Measurements from ENCODE around the gene PCDH7. TPM values are rescaled to one million over a fixed set of nuclear protein-coding genes. Genes with fewer than 3 reads are reported as not detected.

The PCDH7 gene
- total RNA-seq, 2 donors from 2014 or later: 90.8 to 102 TPM

DNA sequence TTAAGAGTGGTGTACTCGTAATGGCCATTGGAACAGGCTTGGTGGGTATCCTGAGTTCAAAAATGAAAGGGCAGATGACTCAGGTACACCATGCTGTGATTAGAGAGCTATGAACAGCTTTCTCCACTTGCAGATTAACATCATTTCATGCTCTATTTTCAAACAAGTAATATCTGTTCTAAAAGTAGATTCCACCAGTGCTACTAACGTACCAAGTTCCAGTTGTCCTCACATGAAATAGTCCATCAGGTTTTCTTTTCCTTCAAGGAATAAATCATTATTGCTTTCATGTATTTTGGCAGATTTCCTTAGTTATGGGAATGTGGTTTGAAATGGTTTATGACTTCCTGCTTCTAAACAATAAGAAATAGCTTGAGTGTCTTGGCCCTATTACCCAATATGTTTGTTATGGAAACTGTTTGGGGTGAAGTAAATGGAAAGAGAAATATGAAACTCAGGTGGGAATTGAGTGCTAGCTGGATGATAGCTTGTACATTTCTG is 49.9 kb downstream of the PCDH7 start:
- DNase-seq: no peak
- Mint-ChIP-seq H3K36me3 (ENCODE audit: low read depth) (peaks cover 3% of the 10 kb centered on the region), H3K27me3 (ENCODE audit: insufficient read depth) (no peaks in the 10 kb centered on the region), H3K4me3 (no peak overlapping the region), H3K27ac (no peak overlapping the region), H3K4me1 (peaks cover 32% of the 10 kb centered on the region), H3K9me3 (no peaks in the 10 kb centered on the region)
- no peak overlapping the region for H3K4me3 ChIP-seq (ENCODE audit: low read length)
- no peak overlapping the region for H3K9ac ChIP-seq (ENCODE audit: extremely low read depth, low read length, poor library complexity, severe bottlenecking)
- no peaks in the 10 kb centered on the region for H3K27me3 ChIP-seq (ENCODE audit: control insufficient read depth, insufficient read depth, low read length, poor library complexity, severe bottlenecking)
- H3K4me1 ChIP-seq (ENCODE audit: control insufficient read depth, insufficient read depth, low read length): peaks cover 15% of the 10 kb centered on the region
- TF ChIP-seq, protein P1, sequence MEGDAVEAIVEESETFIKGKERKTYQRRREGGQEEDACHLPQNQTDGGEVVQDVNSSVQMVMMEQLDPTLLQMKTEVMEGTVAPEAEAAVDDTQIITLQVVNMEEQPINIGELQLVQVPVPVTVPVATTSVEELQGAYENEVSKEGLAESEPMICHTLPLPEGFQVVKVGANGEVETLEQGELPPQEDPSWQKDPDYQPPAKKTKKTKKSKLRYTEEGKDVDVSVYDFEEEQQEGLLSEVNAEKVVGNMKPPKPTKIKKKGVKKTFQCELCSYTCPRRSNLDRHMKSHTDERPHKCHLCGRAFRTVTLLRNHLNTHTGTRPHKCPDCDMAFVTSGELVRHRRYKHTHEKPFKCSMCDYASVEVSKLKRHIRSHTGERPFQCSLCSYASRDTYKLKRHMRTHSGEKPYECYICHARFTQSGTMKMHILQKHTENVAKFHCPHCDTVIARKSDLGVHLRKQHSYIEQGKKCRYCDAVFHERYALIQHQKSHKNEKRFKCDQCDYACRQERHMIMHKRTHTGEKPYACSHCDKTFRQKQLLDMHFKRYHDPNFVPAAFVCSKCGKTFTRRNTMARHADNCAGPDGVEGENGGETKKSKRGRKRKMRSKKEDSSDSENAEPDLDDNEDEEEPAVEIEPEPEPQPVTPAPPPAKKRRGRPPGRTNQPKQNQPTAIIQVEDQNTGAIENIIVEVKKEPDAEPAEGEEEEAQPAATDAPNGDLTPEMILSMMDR (conservative IDR thresholded peaks at IDR 0.05): no peak
- H3K36me3 ChIP-seq (ENCODE audit: control insufficient read depth, insufficient read depth, low read length): peaks cover 3% of the 10 kb centered on the region
- H3K9me3 ChIP-seq (ENCODE audit: control insufficient read depth, low read length): no peaks in the 10 kb centered on the region
- WGBS, 2 experiments (ENCODE audit: insufficient coverage in 1 of 2, insufficient read length in 1 of 2): 96 to 100% methylated on average over 2 of the region's 2 CpGs
- no peak overlapping the region for H3K27ac ChIP-seq (ENCODE audit: low read depth, low read length)

DNA sequence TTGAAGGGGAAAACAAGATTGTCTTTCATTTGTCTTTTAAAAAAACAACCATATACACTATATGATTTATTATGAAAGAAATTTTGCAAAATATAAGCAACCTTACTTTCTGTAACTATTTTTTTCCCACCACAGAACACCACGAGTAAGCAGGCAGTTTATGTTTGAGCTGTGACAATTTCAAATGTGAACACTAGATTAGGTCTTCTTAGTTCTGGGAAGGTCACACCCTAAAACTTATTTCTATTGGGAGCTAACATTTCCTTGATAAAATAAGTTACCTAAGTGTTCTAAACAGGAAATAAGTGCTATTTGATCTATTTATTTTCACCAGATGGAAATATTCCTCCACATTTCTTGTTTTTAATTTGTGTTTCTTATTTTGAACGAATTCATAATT is 50.6 kb downstream of the PCDH7 start:
- Mint-ChIP-seq H3K9me3 (no peaks in the 10 kb centered on the region), H3K4me3 (no peak overlapping the region), H3K27me3 (ENCODE audit: insufficient read depth) (no peaks in the 10 kb centered on the region), H3K27ac (no peak overlapping the region), H3K4me1 (peaks cover 25% of the 10 kb centered on the region), H3K36me3 (ENCODE audit: low read depth) (peaks cover 8% of the 10 kb centered on the region)
- Histone ChIP-seq H3K27ac (ENCODE audit: low read depth, low read length) (no peak overlapping the region), H3K4me3 (ENCODE audit: low read length) (no peak overlapping the region), H3K4me1 (ENCODE audit: control insufficient read depth, insufficient read depth, low read length) (peaks cover 15% of the 10 kb centered on the region), H3K27me3 (ENCODE audit: control insufficient read depth, insufficient read depth, low read length, poor library complexity, severe bottlenecking) (no peaks in the 10 kb centered on the region), H3K9me3 (ENCODE audit: control insufficient read depth, low read length) (no peaks in the 10 kb centered on the region), H3K36me3 (ENCODE audit: control insufficient read depth, insufficient read depth, low read length) (peaks cover 3% of the 10 kb centered on the region), H3K9ac (ENCODE audit: extremely low read depth, low read length, poor library complexity, severe bottlenecking) (no peak overlapping the region)
- TF ChIP-seq, protein P1 (conservative IDR thresholded peaks at IDR 0.05): no peak
- DNase-seq: no peak
- WGBS, 2 experiments (ENCODE audit: insufficient coverage in 1 of 2, insufficient read length in 1 of 2): 71 to 93% methylated on average over 1 of the region's 2 CpGs

DNA sequence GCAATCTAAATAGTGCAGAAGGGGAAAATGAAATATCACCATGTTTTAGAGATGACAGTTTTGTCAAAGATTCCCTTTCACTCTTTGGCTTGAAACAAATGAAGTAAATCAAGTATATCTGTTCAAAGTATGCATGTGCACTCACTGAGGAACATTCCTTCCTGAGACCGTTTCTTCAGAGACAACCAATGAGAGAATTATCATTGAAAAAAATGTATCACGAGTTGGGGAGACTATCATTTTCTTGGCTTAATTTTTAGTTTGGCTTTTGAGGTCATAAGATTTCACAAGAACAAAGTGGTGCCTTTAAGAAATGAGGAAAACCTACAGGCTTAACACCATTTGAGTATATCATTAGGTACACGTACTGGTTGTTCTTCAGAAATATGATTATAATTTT is 56.3 kb downstream of the PCDH7 start:
- Histone ChIP-seq H3K4me3 (ENCODE audit: low read length) (no peak overlapping the region), H3K4me1 (ENCODE audit: control insufficient read depth, insufficient read depth, low read length) (peaks cover 3% of the 10 kb centered on the region), H3K9ac (ENCODE audit: extremely low read depth, low read length, poor library complexity, severe bottlenecking) (no peak overlapping the region), H3K27me3 (ENCODE audit: control insufficient read depth, insufficient read depth, low read length, poor library complexity, severe bottlenecking) (no peaks in the 10 kb centered on the region), H3K9me3 (ENCODE audit: control insufficient read depth, low read length) (no peaks in the 10 kb centered on the region), H3K36me3 (ENCODE audit: control insufficient read depth, insufficient read depth, low read length) (peaks cover 3% of the 10 kb centered on the region), H3K27ac (ENCODE audit: low read depth, low read length) (no peak overlapping the region)
- Mint-ChIP-seq H3K4me1 (peaks cover 12% of the 10 kb centered on the region), H3K27ac (no peak overlapping the region), H3K9me3 (no peaks in the 10 kb centered on the region), H3K27me3 (ENCODE audit: insufficient read depth) (no peaks in the 10 kb centered on the region), H3K36me3 (ENCODE audit: low read depth) (peaks cover 12% of the 10 kb centered on the region), H3K4me3 (no peak overlapping the region)
- WGBS, 2 experiments (ENCODE audit: insufficient coverage in 1 of 2, insufficient read length in 1 of 2): 89 to 91% methylated on average over 2 to 3 of the region's 3 CpGs
- DNase-seq: no peak
- TF ChIP-seq, protein P1 (conservative IDR thresholded peaks at IDR 0.05): no peak
